ENCODE results near the gene MOSPD2. TPM values are rescaled to one million over a fixed set of nuclear protein-coding genes. Genes with fewer than 3 reads are reported as not detected.

Gene MOSPD2
- total and polyA plus RNA-seq, 2 experiments from 2014 or later, result 27.9 to 28.5 TPM

DNA sequence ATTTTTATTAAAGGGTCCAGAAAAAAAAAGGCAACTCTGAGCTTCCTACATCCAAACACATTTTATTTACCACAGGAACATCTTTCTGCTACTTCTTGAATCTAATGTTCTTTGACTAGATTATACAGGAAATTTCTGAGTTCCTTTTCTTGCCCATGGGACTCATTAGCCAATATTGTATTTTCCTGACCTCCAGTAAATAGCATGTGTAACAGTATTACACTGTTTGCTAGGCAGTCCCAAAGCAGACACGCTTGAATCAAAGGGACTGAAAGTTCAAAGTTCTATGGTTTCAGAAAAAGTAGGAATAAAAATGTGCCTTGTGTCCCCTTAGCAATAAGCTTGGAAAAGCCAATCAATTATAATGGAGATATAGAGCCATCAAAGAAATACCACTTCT is 57.4 kb downstream of the MOSPD2 start:
- no peak for DNase-seq
- H4K20me1 ChIP-seq (ENCODE audit: insufficient read depth), result no peaks in the 10 kb centered on the region
- WGBS, 2 experiments (ENCODE audit: low coverage in 1 of 2, low lambda C conversion rate in 2 of 2, missing lambda C conversion rate in 2 of 2), result 33% methylated on average over 1 of the region's 1 CpG; no CpG with 5 or more reads in 1 of the 2 experiments
- H3K27me3 ChIP-seq (replicated peaks; ENCODE audit: insufficient read depth), result no peaks in the 10 kb centered on the region
- H3K9me2 ChIP-seq (ENCODE audit: insufficient read depth), result no peaks in the 10 kb centered on the region
- H3K4me2 ChIP-seq (ENCODE audit: unreplicated experiment), result no peak overlapping the region
- H3K9ac ChIP-seq, result no peak overlapping the region
- peaks cover 9% of the 10 kb centered on the region for H3F3A ChIP-seq (ENCODE audit: insufficient read depth)
- H3K4me3 ChIP-seq, result no peak overlapping the region
- H3K9me3 ChIP-seq (ENCODE audit: low read depth), result no peaks in the 10 kb centered on the region
- no peak overlapping the region for H3K27ac ChIP-seq
- no peaks in the 10 kb centered on the region for H3K79me2 ChIP-seq (ENCODE audit: insufficient read depth)
- in situ Hi-C loops (cut with MboI), result no loop called here
- no peaks in the 10 kb centered on the region for H3K36me3 ChIP-seq (ENCODE audit: low read depth)
- TF ChIP-seq EZH2 (IDR thresholded peaks at IDR 0.05; ENCODE audit: insufficient read depth, poor library complexity, severe bottlenecking) (no peak), EZH2phosphoT487 (IDR thresholded peaks at IDR 0.05; ENCODE audit: insufficient read depth, low read depth) (no peak)
- H2AFZ ChIP-seq, result no peak overlapping the region
- H3K4me1 ChIP-seq (ENCODE audit: insufficient read depth), result peaks cover 20% of the 10 kb centered on the region

- in situ Hi-C loops (cut with MboI), result no loop called here
- Histone ChIP-seq H2AFZ (no peak overlapping the region), H4K20me1 (ENCODE audit: insufficient read depth) (no peaks in the 10 kb centered on the region), H3K36me3 (ENCODE audit: low read depth) (no peaks in the 10 kb centered on the region), H3K4me1 (ENCODE audit: insufficient read depth) (peaks cover 15% of the 10 kb centered on the region), H3K27ac (no peak overlapping the region), H3K4me3 (no peak overlapping the region), H3K9me2 (ENCODE audit: insufficient read depth) (no peaks in the 10 kb centered on the region), H3K9ac (no peak overlapping the region), H3K4me2 (ENCODE audit: unreplicated experiment) (no peak overlapping the region), H3K79me2 (ENCODE audit: insufficient read depth) (no peaks in the 10 kb centered on the region), H3K9me3 (ENCODE audit: low read depth) (no peaks in the 10 kb centered on the region), H3F3A (ENCODE audit: insufficient read depth) (peaks cover 4% of the 10 kb centered on the region), H3K27me3 (replicated peaks; ENCODE audit: insufficient read depth) (no peaks in the 10 kb centered on the region)
- no peak for DNase-seq
- WGBS, 2 experiments (ENCODE audit: low coverage in 1 of 2, low lambda C conversion rate in 2 of 2, missing lambda C conversion rate in 2 of 2), result 100% methylated on average over 1 of the region's 1 CpG; no CpG with 5 or more reads in 1 of the 2 experiments
- TF ChIP-seq EZH2 (IDR thresholded peaks at IDR 0.05; ENCODE audit: insufficient read depth, poor library complexity, severe bottlenecking), result no peak
- no peak for TF ChIP-seq EZH2phosphoT487 (IDR thresholded peaks at IDR 0.05; ENCODE audit: insufficient read depth, low read depth)
These were observed 58.9 kb downstream of the MOSPD2 start for GRCh38 chrX:14932136-14932535.

GRCh38 chrX:14934423-14934822 is 61.2 kb downstream of the MOSPD2 start:
- Histone ChIP-seq H3K9ac (no peak overlapping the region), H3K9me2 (ENCODE audit: insufficient read depth) (no peaks in the 10 kb centered on the region), H3K36me3 (ENCODE audit: low read depth) (no peaks in the 10 kb centered on the region), H3K4me3 (no peak overlapping the region), H3F3A (ENCODE audit: insufficient read depth) (peaks cover 8% of the 10 kb centered on the region), H4K20me1 (ENCODE audit: insufficient read depth) (no peaks in the 10 kb centered on the region), H3K4me2 (ENCODE audit: unreplicated experiment) (no peak overlapping the region), H2AFZ (no peak overlapping the region), H3K9me3 (ENCODE audit: low read depth) (no peaks in the 10 kb centered on the region), H3K27ac (no peak overlapping the region), H3K79me2 (ENCODE audit: insufficient read depth) (no peaks in the 10 kb centered on the region), H3K4me1 (ENCODE audit: insufficient read depth) (peaks cover 14% of the 10 kb centered on the region), H3K27me3 (replicated peaks; ENCODE audit: insufficient read depth) (no peaks in the 10 kb centered on the region)
- DNase-seq, result no peak
- no peak for TF ChIP-seq EZH2 (IDR thresholded peaks at IDR 0.05; ENCODE audit: insufficient read depth, poor library complexity, severe bottlenecking)
- TF ChIP-seq EZH2phosphoT487 (IDR thresholded peaks at IDR 0.05; ENCODE audit: insufficient read depth, low read depth), result no peak
- 100% methylated on average over 1 of the region's 1 CpG for WGBS, 2 experiments (ENCODE audit: low coverage in 1 of 2, low lambda C conversion rate in 2 of 2, missing lambda C conversion rate in 2 of 2)
- in situ Hi-C loops (cut with MboI), result no loop called here

- Histone ChIP-seq H4K20me1 (ENCODE audit: insufficient read depth) (no peaks in the 10 kb centered on the region), H3F3A (ENCODE audit: insufficient read depth) (peaks cover 8% of the 10 kb centered on the region), H3K27me3 (replicated peaks; ENCODE audit: insufficient read depth) (no peaks in the 10 kb centered on the region), H3K4me2 (ENCODE audit: unreplicated experiment) (peak overlapping the region; percentile 78), H3K79me2 (ENCODE audit: insufficient read depth) (no peaks in the 10 kb centered on the region), H3K9me2 (ENCODE audit: insufficient read depth) (no peaks in the 10 kb centered on the region), H3K27ac (peak overlapping the region; percentile 82), H3K9me3 (ENCODE audit: low read depth) (no peaks in the 10 kb centered on the region), H3K36me3 (ENCODE audit: low read depth) (no peaks in the 10 kb centered on the region), H3K9ac (peak overlapping the region; percentile 67), H2AFZ (peak overlapping the region; percentile 93), H3K4me3 (peak overlapping the region; percentile 41; the same call in 1 of the 2 replicates), H3K4me1 (ENCODE audit: insufficient read depth) (peaks cover 19% of the 10 kb centered on the region)
- 36 to 46% methylated on average over 4 to 5 of the region's 5 CpGs for WGBS, 2 experiments (ENCODE audit: low coverage in 1 of 2, low lambda C conversion rate in 2 of 2, missing lambda C conversion rate in 2 of 2)
- peak; percentile 84 for DNase-seq
- TF ChIP-seq EZH2 (IDR thresholded peaks at IDR 0.05; ENCODE audit: insufficient read depth, poor library complexity, severe bottlenecking) (no peak), EZH2phosphoT487 (IDR thresholded peaks at IDR 0.05; ENCODE audit: insufficient read depth, low read depth) (no peak)
- in situ Hi-C loops (cut with MboI), result no loop called here
These were observed 63.3 kb downstream of the MOSPD2 start for GRCh38 chrX:14936561-14936960.

DNA sequence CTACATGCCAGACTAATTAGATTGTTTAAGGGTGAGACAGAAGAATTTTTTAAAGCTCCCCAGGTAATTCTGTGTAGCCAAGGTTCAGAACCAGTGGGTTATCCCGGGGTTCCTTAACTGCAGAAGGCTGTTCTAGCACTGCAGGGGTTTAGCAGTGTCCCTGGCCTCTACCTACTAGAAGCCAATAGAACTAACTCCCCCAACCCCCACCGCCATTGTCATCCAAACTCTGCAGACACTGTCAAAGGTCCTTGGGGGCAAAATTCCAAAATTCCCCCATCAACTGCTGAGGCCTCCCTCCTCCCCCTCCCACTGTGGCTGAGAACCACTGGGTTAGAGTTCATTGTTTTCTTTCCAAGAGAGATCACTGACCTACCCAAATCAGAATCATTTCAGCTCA is 66.4 kb downstream of the MOSPD2 start:
- Histone ChIP-seq H3K9me2 (ENCODE audit: insufficient read depth) (no peaks in the 10 kb centered on the region), H3K9ac (no peak overlapping the region), H3F3A (ENCODE audit: insufficient read depth) (peaks cover 8% of the 10 kb centered on the region), H3K4me1 (ENCODE audit: insufficient read depth) (peaks cover 19% of the 10 kb centered on the region), H3K4me3 (no peak overlapping the region), H3K4me2 (ENCODE audit: unreplicated experiment) (no peak overlapping the region), H3K36me3 (ENCODE audit: low read depth) (no peaks in the 10 kb centered on the region), H3K27me3 (replicated peaks; ENCODE audit: insufficient read depth) (no peaks in the 10 kb centered on the region), H4K20me1 (ENCODE audit: insufficient read depth) (no peaks in the 10 kb centered on the region), H3K27ac (no peak overlapping the region), H3K9me3 (ENCODE audit: low read depth) (no peaks in the 10 kb centered on the region), H2AFZ (no peak overlapping the region), H3K79me2 (ENCODE audit: insufficient read depth) (no peaks in the 10 kb centered on the region)
- no peak for DNase-seq
- TF ChIP-seq EZH2 (IDR thresholded peaks at IDR 0.05; ENCODE audit: insufficient read depth, poor library complexity, severe bottlenecking) (no peak), EZH2phosphoT487 (IDR thresholded peaks at IDR 0.05; ENCODE audit: insufficient read depth, low read depth) (no peak)
- WGBS, 2 experiments (ENCODE audit: low coverage in 1 of 2, low lambda C conversion rate in 2 of 2, missing lambda C conversion rate in 2 of 2), result 13% methylated on average over 1 of the region's 2 CpGs; no CpG with 5 or more reads in 1 of the 2 experiments
- in situ Hi-C loops (cut with MboI), result no loop called here

Data from GM23248 (cell line).